Activated CD4-positive, alpha-beta T cell treated with anti-CD3 and anti-CD28 coated beads for 1 hour (primary cell): Measurements from ENCODE around the gene CSPG4.
"Not testable (repeated sequence)": the region's sequence is repeated elsewhere in the genome, so short reads cannot be mapped to it uniquely, and the experiment has no call there.

Experiments used
- DNase-seq: peaks from one replicate; pipeline ENCODE4 v3.0.0-alpha.2; 2020

The CSPG4 gene

DNA sequence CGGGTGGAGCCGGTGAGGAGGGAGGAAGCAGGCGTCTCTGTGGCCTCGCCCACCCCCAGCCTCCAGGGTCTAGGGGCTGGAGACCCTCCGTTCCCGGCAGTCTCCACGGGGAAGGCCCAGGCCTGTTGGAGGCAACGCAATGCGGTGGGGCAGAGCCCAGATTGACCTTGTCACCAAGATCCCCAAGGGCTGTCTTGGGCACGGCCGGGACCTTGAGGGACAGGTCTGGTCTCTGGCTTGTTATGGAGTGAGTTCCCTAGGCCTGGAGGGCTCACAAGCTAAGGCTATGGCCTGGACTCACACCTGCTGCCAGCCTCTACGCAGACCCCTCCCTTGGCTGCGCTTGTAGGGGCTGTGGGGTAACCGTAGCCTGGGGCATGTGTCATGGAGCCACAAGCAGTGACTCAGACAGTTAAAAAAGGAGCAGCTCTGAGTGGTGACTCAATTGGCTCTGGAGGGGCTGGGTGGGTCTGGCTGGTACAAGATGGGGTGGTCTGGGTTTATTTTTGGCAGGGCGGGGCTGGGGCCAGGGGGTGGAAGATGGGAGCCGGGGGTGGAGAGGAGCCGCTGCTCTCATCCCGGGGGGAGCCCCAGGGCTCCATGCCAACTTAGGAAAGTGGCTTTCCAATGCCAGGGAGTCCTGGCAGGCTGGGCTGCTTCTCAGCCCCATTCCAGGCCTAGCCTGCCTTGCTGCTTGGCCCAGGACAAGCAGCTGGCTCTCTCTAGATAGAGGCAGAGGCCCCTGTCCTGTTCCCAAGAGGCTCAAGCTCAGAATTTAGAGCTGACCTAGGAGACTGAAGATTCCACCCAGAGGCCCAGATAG is 9.0 kb downstream of the CSPG4 start:
- DNase-seq = not testable (repeated sequence)

- DNase-seq = no peak
These were observed 10.2 kb downstream of the CSPG4 start for GRCh38 chr15:75702436-75702835.

GRCh38 chr15:75701071-75702003 is 11.3 kb downstream of the CSPG4 start:
- not testable (repeated sequence) for DNase-seq

DNA sequence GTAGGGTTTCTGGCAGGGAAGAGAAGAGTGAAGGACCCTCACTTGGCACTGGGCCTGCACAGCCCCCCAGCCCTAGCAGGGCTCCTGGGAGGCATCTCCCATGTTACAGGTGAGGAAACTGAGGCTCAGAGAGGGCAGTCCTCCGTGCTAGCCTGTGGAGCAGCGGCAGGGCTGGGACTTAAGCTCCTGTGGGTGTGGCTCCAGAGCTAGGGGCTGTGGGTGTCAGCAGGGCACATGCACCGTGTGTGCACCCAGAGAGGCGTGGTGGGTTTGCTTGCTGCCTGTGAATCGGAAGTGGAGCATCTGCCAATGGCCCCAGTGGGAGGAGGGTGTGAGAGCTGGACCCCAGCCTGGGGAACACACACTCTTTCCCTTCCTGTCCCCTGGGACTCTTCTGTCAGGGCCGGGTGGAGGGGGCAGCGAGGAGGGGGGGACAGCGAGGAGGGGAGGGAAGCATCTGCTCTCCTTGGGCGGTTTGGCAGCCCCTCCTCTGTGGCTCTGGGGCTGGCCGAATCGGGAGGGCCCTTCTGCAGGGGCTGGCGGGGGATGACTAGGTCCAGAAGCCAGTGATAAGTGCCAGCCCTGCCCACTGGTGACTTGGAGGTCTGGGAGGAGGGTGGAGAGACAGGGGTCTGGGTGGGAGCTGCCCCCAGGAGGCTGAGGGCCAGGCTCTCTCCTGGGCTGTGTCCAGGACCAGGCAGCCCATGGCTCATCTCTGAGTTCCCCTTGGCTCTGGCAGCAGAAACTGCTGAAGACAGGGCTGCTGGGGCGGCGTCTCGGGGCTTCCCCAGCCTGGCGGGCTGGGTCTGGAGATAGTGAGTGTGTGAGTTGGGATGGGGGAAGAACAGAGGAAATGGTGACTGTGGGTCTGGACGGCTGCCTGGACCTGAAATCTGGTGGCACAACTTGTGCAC is 12.4 kb downstream of the CSPG4 start:
- DNase-seq = not testable (repeated sequence)

DNA sequence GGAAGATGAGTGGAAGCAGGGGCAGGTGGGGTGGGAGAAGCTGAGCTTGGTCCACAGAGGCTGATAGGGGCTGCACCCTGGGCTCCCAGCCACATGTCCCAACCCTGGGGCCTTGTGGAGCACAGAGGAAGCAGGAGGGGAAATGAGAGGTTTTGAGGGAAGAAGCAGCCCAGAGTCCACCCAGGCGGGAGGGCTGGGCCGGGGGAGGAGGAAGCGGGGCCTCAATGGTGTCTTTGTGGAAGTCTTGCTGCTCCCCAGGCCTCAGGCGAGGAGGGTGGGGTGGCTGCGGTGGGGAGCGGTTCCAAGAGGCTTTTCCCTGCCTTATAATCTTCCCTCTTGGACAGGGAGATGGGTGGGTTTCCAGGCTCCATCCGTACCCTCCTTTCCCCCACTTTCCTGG is 13.1 kb downstream of the CSPG4 start:
- DNase-seq = not testable (repeated sequence)

DNA sequence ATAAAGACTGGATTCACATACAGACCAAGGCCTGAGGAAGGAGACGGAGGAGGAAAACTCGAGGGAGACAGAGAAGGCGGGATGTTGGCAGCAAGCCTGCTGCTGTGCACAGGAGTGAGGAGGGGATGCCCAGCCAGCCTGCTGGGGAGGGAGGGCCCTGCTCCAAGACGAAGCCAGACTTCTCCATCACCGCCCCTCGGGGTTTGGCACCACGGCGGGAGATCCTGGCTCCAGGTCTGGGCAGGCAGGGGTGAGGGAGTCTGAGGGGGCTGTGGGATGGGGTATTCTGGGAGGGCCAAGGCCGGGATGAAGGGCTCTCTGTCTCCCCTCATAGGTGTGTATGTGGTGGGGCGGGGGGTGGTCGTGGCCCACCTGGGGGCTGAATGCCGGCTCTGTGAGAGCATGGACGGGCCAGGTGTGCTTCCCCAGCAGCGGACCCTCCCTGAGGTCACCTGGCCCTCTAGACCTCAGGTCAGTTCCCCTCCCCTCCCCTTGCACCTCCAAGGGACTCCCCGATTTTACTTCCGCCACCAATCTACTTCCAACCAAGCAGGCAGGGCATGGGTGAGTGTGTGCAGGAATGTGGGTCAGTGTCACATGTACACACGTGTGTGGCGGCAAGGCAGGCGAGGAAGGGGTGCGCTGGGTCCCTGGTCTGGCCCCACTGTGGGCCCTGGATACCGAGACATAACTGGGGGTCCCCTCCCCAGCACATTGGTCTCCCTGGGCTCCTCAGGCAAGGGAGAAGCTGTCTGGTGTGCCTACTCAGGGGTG is 14.5 kb downstream of the CSPG4 start:
- not testable (repeated sequence) for DNase-seq

GRCh38 chr15:75697523-75697922 is 15.1 kb downstream of the CSPG4 start:
- DNase-seq = no peak

- no peak for DNase-seq
These were observed 15.8 kb downstream of the CSPG4 start for GRCh38 chr15:75696854-75697259.

DNA sequence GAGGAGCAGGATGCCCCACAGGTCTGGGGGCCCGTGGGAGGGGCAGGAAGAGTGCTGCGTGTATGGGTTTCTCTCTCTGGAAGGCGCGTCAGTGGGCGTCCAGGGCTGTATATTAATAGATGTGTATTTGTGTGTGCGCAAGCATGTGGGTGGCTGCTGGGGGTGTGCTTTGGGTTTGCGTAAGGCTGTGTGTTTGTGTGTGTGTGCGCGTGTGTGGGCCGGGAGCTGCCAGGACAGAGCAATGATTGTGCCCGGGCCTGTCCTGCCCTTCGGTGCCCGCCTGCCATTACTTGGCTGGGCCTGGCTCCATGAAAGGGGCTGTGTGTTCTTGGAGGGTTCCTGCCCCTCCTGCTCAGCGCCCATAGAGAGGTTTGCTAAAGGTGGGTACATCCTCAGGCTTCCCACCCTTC is 16.3 kb downstream of the CSPG4 start:
- no peak for DNase-seq

DNA sequence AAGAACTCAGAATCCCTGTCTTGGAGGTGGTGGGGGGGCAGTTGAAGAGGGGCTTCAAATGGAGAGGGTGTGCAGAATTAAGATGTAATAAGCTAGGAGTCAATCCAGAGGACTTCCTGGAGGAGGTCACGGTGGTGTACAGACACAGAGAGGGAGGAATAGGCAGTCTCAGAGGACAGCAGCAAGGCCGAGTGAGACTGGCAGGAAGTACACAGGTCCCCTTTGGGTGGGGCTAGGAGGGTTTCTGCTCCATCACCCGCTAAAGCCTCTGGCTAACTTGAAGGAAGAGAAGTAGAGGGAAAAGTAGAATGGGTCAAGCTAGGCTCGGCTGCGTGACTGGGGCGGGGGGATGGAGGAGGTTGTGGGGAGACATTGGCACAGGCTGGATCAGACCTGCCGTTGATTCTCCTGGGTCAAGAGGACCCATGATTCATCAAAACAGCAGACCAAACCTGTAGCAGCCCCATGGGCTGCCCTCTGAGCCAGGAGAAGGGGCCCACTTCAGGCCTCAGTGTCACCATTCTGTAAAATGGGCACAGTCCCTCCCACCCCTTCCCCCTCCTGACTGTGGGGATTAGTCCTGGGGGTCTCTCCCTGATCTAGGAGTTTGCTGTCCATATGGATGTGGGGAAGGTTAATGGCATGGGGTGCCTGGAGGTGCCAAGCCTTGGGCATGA is 16.9 kb downstream of the CSPG4 start:
- DNase-seq = no peak

DNA sequence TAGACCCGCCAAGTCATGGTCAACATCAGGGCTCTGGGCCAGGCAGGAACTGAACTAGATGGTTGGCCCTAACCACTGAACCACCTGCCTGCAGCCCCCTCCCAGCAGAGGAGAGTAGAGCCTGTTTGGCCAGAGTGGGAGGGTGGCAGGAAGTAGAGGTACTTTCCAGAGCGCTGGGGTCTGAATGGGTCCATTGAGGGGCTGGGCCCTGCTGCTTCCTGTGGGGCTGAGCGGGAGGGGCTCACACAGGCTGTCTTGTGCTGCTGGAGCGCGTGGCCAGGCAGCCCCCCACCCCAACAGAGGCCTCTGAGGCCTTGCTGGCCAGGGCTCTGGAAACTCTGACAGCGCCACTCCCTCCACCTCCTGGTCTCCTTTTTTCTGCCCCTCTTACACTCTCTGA is 17.4 kb downstream of the CSPG4 start:
- DNase-seq = no peak

GRCh38 chr15:75694241-75695182 is 18.1 kb downstream of the CSPG4 start:
- no peak for DNase-seq

GRCh38 chr15:75693501-75694240 is 19.0 kb downstream of the CSPG4 start:
- DNase-seq = no peak

- not testable (repeated sequence) for DNase-seq
These were observed 19.6 kb downstream of the CSPG4 start for GRCh38 chr15:75693028-75693427.

DNA sequence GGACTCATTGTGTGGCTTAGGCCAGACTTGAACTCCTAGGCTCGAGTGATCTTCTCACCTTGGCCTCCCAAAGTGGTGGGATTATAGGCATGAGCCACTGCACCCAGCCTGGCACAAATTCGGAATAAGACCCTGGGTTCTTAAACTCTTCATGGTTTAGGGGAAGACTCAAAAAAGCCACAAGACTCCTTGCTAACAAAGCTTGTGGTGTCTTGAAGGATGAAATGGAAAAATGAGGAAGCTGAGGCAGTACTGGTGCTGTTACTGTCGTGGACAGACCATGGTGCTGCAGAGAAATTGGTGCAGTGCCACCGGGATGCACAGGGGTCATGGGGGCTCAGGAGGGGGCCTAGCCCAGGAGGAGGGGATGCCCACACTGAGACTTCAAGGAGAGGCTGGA is 20.3 kb downstream of the CSPG4 start:
- DNase-seq = not testable (repeated sequence)

DNA sequence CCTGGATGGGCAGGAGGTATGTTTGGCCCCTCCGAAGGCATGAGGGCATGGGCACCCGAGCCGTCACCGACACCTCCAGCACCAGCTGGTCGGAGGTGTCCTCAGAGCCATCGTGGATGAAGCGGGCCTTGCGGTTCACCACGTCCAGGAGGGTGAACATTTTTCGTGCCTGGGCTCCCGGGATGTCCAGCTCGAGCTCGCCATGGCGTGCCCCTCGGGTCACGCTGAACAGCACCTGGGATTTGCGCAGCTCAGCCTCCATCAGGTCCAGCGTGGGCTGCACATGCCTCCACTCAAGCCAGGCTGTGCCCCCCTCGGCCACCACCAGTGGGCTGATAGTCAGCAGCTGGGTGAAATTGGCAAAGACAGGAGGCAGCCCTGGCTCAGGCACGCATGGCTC is 23.2 kb downstream of the CSPG4 start:
- not testable (repeated sequence) for DNase-seq

DNA sequence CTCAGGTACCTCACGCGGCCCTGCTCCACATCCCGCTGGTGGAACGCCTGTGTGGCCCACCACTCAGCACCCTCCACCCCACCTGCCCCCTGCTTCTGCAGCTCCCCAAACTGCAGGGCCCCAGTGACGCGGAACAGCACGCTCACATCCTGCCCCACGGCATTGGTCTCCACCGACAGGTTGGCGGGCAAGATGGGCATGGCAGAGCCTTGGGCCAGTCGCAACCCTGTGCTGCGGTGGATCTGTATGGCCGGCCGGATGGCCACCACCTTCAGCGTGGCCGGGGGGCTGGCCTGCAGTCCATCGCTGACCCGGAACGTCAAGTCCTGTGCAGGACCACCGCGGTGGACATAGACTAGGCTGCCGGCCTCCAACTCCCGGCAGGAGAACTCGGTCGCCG is 23.8 kb downstream of the CSPG4 start:
- DNase-seq = no peak

GRCh38 chr15:75688278-75688557 is 24.4 kb downstream of the CSPG4 start:
- DNase-seq = no peak

DNA sequence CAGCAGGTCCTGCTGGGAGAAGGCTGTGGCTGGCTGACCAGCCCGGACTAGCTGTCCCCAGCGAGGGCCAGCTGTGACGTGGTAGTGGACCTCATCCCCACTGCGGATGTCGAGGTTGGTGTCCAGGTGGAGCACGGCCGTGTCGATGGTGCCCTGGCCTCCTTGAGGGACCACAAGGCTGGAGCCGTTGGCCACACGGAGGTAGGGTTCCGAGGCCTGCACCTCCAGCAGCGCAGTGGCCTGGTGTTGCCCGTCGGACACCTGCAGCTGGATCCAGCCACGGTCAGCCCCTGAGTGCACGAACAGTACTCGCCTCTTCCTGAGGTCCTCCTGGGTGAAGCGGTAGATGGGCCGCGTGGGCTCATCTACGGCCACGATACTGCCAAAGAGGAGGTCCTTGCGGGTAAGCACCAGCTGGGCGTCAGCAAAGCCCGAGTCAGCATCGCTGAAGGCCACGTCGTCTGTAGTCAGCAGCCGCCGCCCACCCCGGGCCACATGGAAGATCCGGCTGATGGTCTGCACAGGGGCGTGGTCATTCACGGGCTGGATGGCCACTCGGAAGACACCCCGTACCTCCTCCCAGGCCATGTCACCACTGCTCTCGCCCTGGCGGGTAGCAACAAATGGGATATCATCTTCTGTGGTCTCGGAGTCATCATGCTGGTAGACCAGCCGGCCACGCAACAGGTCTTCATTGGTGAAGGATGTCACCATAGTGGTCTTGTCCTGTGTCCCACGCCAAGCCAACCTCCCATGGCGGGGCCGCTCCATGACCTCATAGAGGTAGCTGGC is 25.0 kb downstream of the CSPG4 start:
- no peak for DNase-seq
